A673 (cell line): ENCODE results near the gene TRIM36.

Experiments
- EZH2 ChIP-seq: fragments of 200-600 bp; sonication (generic); IDR thresholded peaks from 2 replicates; pipeline ENCODE4 v1.6.1; 2017; ENCODE audit warnings: borderline replicate concordance, low read depth, mild to moderate bottlenecking, mixed read lengths, antibody characterized with exemption, low read length; ENCODE audit not compliant: poor library complexity, severe bottlenecking
- TF ChIP-seq, protein P1 (sequence below): fragments of 300-800, 200-600 bp; sonication (generic); conservative IDR thresholded peaks from 2 replicates; pipeline ENCODE4 v1.5.1; 2017; ENCODE audit warnings: low read depth, mild to moderate bottlenecking, antibody characterized with exemption, low read length, moderate library complexity, mixed read lengths

DNA sequence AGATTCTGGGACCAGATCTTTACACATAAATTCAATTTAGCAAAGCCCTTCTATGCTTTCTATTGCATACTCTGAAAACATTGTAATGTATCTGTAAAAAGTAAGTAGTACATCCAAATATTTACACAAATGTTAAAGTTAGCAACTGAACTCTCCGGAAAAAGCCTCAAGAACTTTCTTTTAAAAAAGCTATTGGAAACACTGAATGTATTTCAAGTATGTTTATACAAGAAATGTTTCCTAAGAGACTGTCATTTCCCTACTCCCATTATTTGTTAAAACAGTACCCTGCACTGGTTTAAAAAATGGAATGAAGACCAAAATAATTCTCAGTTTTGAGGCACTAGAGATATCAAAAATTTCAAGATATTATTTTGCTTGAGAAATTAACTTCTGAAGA lies 44.8 kb upstream of the TRIM36 start:
- TF ChIP-seq EZH2 = no peak
- TF ChIP-seq, protein P1, sequence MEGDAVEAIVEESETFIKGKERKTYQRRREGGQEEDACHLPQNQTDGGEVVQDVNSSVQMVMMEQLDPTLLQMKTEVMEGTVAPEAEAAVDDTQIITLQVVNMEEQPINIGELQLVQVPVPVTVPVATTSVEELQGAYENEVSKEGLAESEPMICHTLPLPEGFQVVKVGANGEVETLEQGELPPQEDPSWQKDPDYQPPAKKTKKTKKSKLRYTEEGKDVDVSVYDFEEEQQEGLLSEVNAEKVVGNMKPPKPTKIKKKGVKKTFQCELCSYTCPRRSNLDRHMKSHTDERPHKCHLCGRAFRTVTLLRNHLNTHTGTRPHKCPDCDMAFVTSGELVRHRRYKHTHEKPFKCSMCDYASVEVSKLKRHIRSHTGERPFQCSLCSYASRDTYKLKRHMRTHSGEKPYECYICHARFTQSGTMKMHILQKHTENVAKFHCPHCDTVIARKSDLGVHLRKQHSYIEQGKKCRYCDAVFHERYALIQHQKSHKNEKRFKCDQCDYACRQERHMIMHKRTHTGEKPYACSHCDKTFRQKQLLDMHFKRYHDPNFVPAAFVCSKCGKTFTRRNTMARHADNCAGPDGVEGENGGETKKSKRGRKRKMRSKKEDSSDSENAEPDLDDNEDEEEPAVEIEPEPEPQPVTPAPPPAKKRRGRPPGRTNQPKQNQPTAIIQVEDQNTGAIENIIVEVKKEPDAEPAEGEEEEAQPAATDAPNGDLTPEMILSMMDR = no peak
